Left colon (tissue), 2 donors: Measurements from ENCODE around the gene USP34. TPM values are rescaled to one million over a fixed set of nuclear protein-coding genes. Genes with fewer than 3 reads are reported as not detected.

Source experiments
- ATAC-seq: fragments of 200-7000 bp; cut with Tn5 transposase; one replicate; pipeline ENCODE4 v1.9.1; 2020; ENCODE audit warnings: mild to moderate bottlenecking, moderate library complexity
- DNase-seq, 2 donors: peaks; one replicate each; pipeline ENCODE4 v3.0.0-alpha.2; 2020
- intact Hi-C, 2 donors: fragments of 100-400 bp; cut with DNase I in 1 of 2; cut with micrococcal nuclease in 1 of 2; formaldehyde crosslinking; loops; one replicate each; pipeline versions ENCODE4 v1.11.2 to v1.14.0; 2022; cut with DNase I, micrococcal nuclease
- total RNA-seq, 2 donors: library from RNA; stranded (reverse); fragmentation: NEBNext Ultra II Directional; extraction: Animal tissue kit (Norgen Biotek cat#: 25700); gene quantifications; one replicate each; pipeline ENCODE4 v1.2.1, GENCODE V29; 2021
- donor health status: DM: no; HTN: no; CAD: no.
- donor health status: DM: yes; HTN: yes; CAD: no.

USP34 gene
- total RNA-seq, 2 donors from 2014 or later, result 81.3 to 89.0 TPM

DNA sequence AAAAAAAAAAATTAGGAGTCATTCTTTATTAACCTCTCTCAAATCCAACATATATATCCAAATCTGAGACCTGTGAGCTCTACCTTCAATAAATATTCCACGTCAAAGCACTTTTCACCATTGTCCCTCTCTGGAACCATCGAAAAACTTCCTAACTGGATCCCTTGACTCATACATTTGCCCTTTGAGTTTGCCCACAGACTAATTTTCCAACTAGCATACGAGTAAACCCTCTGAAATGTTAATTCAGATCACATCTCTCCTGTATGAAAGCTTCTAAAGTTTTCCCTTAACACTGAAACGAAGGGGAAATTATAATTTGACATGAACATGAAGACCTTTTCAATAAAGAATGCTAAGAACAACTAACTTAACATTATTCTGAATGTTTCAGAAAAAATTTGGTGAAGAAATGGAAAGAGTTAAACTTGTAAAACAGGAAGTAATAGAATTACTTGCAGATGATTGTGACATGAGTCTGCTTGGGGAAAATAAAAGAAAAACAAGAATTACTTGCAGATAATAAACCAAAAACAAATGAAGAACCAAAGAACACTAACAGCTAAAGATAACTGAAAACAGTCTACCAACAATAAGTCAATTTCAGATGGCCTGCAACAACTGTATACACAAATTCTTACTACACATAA, 198.3 kb downstream of the USP34 start:
- intact Hi-C loops, result no loop called here
- ATAC-seq, result no peak
- no peak for DNase-seq

DNA sequence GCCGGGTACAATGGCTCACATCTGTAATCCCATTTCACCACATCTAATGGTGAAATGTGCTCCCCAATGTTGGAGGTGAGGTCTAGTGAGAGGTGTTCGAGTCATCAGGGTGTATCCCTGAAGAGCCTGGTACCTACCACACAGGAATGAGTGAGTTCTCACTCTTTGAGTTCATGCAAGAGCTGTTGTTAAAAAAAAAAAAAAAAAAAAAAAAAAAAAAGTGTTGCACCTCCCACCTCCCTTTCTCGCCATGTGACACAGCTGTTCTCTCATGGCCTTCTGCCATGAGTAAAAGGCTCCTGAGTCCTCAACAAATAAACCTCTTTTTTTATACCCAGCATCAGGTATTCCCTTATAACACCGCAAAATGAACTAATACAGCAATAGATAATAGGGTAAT, 202.6 kb downstream of the USP34 start:
- ATAC-seq, result no peak
- DNase-seq, result no peak
- intact Hi-C loops, result no loop called here

DNA sequence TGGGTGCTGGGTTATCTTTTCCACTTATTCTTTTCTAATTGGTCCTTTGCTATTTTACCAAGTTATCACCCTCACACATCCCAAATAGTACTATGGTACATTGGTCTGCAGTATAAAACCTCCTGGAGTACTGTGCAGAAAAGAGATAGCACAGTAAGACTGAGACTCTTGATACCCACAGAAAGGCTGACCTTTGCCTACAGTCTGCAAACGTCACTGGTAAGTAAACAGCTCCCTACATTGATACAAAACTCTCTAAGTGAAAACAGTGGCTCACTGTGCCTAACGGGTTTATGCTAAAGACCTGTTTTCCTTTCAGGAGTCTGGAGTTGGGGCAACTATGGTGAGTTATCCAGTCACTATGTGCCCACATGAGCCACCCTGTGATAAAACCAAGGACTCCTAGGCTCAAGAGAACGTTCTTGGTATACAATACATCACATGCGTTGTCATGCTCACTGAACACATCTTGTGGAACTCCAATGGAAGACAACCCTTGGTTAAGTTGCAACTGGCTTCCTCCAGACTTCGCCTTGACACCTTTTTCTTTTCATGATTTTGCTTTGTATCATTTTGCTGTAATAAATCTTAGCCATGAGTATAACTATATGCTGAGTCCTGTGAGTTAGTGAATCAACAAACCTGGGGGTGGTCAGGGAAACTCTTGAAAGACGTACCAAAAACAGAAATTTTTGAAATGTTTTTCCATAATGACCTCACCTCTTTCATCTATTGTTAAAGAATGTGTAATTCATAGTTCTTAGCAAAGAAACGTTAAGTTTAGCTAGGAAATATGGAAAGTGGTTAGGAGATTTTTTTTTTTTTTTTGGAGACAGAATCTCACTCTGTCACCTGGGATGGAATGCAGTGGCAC, 204.0 kb downstream of the USP34 start:
- intact Hi-C loops, result no loop called here
- no peak for DNase-seq
- ATAC-seq, result peak; percentile 40

DNA sequence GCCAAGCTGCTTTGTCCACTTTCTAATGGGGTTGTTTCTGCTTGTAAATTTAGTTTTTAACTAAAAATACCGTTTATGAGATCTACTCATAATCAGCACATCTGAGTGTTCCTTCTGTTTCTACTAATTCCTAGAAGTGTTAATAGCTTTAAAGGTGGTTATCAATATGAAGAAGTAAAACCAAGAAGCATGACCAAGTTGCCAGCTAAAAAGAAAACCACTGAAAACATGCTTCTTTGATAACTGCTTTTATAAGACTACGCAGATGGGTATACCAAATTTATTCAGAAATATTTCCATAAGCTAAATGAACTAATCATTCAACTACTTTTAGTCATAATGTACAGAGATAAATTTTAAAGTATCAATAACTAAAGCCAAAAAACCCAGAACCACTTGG, 207.1 kb downstream of the USP34 start:
- no peak for DNase-seq
- no peak for ATAC-seq
- intact Hi-C loops, result no loop called here

DNA sequence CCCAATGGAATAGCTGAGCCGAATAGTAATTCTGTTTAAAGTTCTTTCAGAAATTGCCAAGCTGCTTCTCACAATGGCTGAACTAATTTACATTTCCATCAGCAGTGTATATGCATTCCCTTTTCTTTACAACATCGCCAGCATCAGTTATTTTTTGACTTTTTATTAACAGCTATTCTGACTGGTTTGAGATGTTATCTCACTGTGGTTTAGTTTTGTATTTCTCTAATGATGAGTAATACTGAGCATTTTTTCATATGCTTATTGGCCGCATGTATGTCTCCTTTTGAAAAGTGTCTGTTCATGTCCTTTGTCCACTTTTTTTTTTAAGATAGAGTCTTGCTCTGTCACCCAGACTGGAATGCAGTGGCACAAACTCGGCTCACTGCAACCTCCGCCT, 208.2 kb downstream of the USP34 start:
- ATAC-seq (no peak), DNase-seq (no peak)
- intact Hi-C loops, result no loop called here

DNA sequence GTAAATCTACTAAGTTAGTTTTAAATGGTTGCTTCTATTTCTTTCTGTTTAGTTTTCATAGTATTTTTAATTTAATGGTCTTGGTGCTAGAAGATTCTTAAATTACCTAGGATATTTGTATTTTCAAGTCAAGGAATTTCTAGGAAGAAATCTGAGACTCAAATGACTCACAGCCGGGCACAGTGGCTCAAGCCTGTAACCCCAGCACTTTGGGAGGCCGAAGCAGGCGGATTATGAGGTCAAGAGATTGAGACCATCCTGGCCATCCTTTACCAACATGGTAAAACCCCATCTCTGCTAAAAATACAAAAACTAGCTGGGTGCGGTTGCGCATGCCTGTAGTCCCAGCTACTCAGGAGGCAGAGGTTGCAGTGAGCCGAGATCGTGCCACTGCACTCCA, 213.4 kb downstream of the USP34 start:
- intact Hi-C loops, result no loop called here
- no peak for ATAC-seq
- no peak for DNase-seq

DNA sequence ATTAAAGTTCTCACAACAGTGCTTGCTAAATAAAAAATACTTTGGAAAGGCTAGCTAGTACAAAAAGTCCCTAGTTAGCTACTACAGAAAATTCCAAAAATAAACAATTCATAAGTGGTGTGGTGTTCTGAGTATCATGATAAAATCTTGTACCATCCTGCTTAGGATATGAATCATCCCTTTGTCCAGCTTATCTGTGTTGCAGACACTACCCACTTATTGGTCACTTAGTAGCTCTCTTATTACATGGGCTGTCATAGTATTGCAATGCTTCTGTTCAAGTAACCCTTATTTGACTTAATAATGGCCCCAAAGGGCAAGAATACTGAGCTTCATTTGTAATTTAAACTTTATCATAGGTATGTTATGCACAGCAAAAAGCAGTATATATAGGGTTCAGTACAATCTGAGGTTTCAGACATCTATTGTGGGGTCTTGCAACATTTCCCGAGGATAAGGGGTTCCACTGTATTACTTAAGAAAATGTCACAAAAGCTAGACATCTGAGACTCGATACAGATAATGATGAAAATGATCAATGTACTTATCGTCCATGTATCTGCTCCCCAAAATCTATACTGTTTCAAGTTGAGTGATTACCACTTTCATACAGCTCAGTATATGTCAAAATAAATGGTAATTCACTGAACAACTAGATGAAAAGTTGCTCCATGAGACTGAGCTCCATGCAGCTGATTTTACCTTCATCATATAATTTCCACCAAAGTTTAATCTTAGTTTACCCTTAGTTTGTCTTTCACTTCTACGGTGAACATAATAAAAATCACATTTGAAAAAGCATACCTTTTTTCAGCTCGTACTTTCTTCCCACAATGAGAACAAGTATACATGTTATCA, 215.1 kb downstream of the USP34 start:
- DNase-seq, result no peak
- no peak for ATAC-seq
- intact Hi-C loops, result no loop called here

DNA sequence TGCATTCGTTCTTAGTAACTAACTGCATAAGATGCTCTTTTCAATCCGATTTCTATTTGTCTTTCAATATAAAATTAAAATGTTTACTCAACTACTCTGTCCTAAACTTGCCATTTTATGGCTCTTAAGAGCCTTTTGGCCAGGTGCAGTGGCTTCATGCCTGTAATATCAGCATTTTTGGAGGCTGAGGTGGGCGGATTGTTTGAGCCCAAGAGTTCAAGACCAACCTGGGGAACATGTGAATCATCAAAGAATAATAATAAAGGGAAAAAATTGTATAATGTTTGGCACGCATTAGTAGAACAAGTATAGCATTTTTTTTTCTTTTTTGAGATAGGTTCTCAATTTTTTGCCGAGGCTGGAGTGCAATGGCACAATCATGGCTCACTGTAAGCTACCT, 216.4 kb downstream of the USP34 start:
- intact Hi-C loops, result no loop called here
- no peak for DNase-seq
- no peak for ATAC-seq

DNA sequence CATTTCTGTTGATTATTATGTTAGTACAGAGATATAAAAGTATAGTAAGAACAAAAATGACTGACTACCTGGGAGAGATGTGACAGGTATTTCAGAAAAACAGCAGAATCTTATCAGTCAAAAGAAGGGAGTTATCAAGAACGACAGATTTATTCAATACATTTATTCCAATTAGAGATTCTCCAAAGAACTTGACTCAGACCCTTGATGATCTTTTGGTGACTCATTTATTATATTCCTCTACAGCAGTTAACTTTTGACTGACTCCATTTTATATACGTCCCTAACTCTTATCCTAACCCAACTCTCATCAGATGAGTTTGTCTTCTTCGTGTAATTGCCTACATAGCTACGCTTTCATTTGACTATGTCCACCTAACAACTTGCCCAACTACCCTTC, 217.8 kb downstream of the USP34 start:
- ATAC-seq (peak; percentile 42), DNase-seq (no peak)
- intact Hi-C loops, result no loop called here

DNA sequence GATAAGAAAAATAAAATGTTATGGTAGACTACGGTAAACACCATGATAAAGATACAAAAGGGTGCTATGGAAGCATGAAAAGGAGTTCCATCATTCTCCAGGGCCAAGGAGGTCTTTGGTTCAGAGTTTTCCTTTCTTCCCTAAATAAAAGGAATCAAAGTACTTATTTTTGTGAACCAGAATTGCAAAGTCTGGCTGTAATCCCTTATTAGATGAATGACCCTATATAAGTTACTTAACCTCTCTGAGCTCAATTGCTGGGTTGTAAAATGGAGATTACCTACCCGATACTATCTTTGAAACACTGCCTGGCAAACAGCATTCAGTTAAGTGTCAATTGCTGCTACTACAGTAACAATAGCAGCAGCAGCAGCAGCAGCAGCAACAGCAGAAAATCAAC, 218.9 kb downstream of the USP34 start:
- peak; percentile 30 for ATAC-seq
- no peak for DNase-seq
- intact Hi-C loops, result no loop called here

DNA sequence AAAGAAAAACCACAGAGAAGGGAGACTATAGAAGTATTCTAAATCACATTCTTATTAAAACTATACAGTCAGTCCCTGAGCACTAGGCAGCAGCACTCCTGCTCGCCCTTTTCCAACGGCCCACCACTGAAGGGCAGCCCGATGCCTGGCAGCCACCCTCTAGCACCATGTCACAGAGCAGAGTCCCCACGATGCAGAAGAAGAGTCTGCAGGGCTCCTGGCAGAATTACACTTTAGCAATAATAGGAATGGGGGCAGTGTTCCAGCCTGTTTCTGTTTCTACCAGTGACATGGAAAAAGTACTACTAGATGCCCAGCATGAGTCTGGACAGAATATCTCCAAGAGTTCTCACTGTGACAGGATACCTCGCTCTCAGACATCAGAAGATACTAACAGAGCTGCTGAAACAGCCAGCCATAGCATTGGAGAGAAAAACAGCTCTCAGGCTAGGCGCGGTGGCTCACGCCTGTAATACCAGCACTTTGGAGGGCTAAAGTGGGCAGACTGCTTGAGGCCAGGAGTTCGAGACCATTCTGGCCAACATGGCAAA, 221.3 kb downstream of the USP34 start:
- no peak for DNase-seq
- intact Hi-C loops, result no loop called here
- no peak for ATAC-seq

DNA sequence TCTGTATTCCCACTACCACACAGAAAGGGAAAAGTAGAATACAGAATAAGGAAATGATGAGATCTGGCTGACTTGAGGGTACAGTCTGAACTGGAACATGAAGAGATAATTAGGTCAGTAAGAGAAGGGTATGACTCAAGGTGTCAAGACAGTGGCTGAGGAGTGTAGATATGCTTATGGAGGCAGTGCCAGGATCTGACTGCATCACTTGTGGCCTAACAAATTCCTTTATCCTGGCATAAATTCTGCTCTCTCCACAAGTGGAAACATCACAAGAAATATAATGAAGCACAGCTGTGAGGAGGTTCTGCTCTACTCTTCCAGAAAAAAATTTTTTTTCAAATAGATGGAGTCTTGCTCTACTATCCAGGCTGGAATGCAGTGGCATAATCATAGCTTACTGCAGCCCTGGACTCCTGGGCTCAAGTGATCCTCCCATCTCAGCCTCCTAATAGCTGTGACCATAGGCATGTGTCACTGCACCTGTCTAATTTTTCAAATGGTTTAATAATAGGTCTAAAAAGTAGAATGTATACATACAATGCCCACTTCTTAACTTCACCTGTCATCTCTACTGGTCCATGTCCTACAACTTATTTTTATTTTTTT, 223.6 kb downstream of the USP34 start:
- intact Hi-C loops, result no loop called here
- DNase-seq, result no peak
- ATAC-seq, result no peak

DNA sequence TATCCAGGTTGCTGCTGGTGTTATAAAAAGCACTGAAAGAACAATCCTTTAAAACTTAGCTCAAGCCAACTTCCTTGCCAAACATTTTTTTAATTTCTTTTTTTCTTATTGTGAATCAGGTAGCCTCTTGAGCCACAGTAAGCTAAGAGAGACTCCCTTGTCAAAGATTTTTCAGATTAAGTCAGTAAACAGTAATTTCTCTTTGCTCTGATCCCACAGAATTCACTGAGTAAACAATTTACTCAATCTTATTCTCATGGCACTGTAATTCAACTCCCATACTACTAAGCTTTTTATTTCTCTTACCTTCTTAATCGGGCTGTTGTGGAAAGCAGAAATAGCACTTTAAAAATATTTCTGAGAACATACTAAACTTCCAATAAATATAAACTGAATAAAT, 226.2 kb downstream of the USP34 start:
- no peak for ATAC-seq
- DNase-seq, result no peak
- intact Hi-C loops, result no loop called here

DNA sequence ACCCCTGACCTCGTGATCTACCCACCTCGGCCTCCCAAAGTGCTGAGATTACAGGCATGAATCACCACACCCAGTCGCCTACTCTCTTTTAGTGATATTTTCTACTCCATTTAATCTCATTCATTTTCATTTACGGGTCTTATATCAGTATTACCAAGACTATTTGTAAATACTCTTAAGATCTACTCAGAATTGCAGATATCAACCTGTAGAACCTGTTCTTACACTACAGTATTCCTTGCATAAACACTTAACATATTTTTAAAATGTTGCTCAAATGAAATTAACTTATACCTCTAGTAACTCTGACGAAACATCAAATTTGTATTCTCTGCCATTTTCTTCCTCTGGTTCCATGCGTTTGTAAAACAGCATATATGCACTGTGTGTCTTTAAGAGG, 229.6 kb downstream of the USP34 start:
- no peak for ATAC-seq
- no peak for DNase-seq
- intact Hi-C loops, result no loop called here

DNA sequence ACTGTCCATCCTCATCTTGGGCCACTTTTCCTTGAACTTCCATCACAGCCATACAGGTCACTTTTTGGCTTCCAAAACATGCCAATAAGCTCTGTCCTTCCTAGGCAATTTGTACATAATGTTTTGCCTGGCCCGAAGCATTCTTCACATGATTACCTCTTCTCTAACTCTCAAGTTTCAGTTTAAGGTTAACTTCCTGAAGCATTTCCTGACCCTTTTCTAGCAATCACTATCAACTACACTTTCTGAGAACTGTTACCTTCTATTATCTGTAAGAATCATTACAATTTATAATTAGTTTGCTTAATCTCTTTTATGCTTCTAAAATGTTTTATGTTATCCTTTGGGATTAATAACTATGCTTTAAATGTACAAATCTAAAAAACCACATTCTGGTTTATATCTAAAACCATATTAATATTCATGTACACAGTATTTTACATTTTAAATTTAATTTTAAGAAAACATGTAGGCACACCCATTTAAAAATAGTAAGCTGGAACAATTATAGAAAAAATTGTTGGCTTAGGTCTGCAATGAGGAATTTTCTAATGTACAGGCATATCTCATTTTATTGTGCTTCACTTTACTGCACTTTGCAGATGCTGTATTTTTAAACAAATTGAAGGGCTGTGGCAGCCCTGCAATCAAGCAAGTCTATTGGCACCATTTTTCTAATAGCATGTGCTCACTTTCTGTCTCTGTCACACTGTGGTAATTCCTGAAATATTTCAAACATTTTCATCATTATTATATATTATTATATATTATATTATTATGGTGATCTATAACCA, 232.5 kb downstream of the USP34 start:
- ATAC-seq (no peak), DNase-seq (no peak)
- intact Hi-C loops, result no loop called here

DNA sequence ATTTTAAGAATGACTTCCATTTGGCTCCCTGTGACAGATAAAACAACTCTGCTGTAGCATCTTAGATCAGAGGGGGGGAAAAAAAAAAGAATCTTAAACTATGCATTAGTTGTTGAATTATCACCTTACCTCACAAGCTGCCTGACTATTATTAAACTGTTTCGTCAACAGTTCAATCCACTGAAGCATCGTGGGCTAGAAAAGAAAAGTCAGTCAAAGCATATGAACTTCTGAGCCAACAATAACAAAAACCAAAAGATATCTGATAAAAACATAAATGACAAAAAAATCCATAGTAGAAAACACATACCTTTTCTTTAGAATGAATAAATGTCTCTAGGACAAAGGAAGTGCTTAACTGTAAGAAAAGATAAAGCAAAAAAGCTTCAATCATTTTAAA, 235.2 kb downstream of the USP34 start:
- DNase-seq (no peak), ATAC-seq (no peak)
- intact Hi-C loops, result no loop called here

DNA sequence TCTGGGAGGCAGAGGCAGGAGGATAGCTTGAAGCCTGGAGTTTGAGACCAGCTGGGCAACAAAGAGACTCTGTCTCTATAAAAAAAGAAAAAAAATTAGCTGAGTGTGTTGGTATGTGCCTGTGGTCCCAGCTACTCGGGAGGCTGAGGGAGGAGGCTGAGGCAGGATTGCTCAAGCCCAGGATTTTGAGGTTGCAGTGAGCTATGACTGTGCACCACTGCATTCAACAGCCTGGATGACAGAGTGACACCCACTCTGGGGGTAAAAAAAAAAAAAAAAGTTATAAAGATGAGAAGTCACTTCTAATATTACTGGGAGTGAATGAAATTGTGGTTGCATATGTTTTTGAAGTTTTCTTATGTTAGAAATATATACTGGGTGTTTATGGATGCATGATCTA, 237.3 kb downstream of the USP34 start:
- ATAC-seq (no peak), DNase-seq (no peak)
- intact Hi-C loops, result no loop called here

DNA sequence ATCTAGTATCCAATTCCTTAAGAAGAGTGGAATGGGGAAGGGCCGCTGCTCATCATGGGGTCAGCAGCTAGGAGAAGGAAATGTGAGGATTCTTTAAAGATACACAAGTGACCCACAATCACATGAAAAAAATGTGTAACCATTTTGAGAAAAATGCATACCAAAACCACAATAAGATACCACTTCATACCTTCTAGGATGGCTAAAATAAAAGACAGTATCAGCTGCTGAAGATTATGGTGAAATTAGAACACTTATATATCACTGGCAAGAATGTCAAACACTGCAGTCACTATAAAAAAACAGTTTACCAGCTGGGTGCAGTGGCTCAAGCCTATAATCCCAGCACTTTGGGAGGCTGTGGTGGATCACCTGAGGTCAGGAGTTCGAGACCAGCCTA, 241.0 kb downstream of the USP34 start:
- no peak for DNase-seq
- no peak for ATAC-seq
- intact Hi-C loops, result no loop called here
